H9 (cell line): ENCODE results near the gene DCC. TPM values are rescaled to one million over a fixed set of nuclear protein-coding genes. Genes with fewer than 3 reads are reported as not detected.

Experiments used
- DNase-seq: peaks from one replicate; pipeline ENCODE4 v3.0.0-alpha.2; 2017
- H2AFZ ChIP-seq: one replicate; pipeline ENCODE4 v1.6.1; 2013; ENCODE audit warnings: mild to moderate bottlenecking, low read length, control low read depth, moderate library complexity
- H2AK5ac ChIP-seq: 2 replicates; pipeline ENCODE4 v1.6.1; 2013; ENCODE audit warnings: low read length, control low read depth, mixed read lengths; ENCODE audit not compliant: insufficient read length
- H2BK120ac ChIP-seq: one replicate; pipeline ENCODE4 v1.6.1; 2013; ENCODE audit warnings: low read depth, mild to moderate bottlenecking, low read length, control low read depth, inconsistent platforms; ENCODE audit not compliant: poor library complexity, severe bottlenecking
- H2BK12ac ChIP-seq: 2 replicates; pipeline ENCODE4 v1.6.1; 2013; ENCODE audit warnings: low read length, control low read depth, mixed read lengths, low read depth; ENCODE audit not compliant: insufficient read length
- H2BK15ac ChIP-seq: 2 replicates; pipeline ENCODE4 v1.6.1; 2013; ENCODE audit warnings: low read depth, low read length, control low read depth
- H2BK20ac ChIP-seq: one replicate; pipeline ENCODE4 v1.6.1; 2013; ENCODE audit warnings: low read depth, mild to moderate bottlenecking, low read length, control low read depth, inconsistent platforms; ENCODE audit not compliant: poor library complexity, severe bottlenecking
- H2BK5ac ChIP-seq: 2 replicates; pipeline ENCODE4 v1.6.1; 2013; ENCODE audit warnings: low read length, control low read depth, mixed read lengths; ENCODE audit not compliant: insufficient read length
- H3K14ac ChIP-seq: 2 replicates; pipeline ENCODE4 v1.6.1; 2013; ENCODE audit warnings: low read length, control low read depth; ENCODE audit not compliant: insufficient read depth
- H3K18ac ChIP-seq: 2 replicates; pipeline ENCODE4 v1.6.1; 2013; ENCODE audit warnings: low read depth, mild to moderate bottlenecking, mixed read lengths, low read length, control low read depth; ENCODE audit not compliant: insufficient read length
- H3K23ac ChIP-seq: 2 replicates; pipeline ENCODE4 v1.6.1; 2013; ENCODE audit warnings: low read length, control low read depth, mixed read lengths, low read depth; ENCODE audit not compliant: insufficient read length
- H3K23me2 ChIP-seq: 2 replicates; pipeline ENCODE4 v1.6.1; 2013; ENCODE audit warnings: low read depth, mild to moderate bottlenecking, mixed read lengths, low read length, control low read depth; ENCODE audit not compliant: insufficient read length, poor library complexity, severe bottlenecking
- H3K27ac ChIP-seq: 2 replicates; pipeline ENCODE4 v1.5.1; 2013; ENCODE audit warnings: low read length, control low read depth, mixed read lengths, low read depth; ENCODE audit not compliant: insufficient read length
- H3K27me3 ChIP-seq: 2 replicates; pipeline ENCODE4 v1.6.1; 2013; ENCODE audit warnings: low read length, control low read depth, inconsistent platforms; ENCODE audit not compliant: insufficient read depth
- H3K4ac ChIP-seq: 2 replicates; pipeline ENCODE4 v1.6.1; 2013; ENCODE audit warnings: low read depth, mild to moderate bottlenecking, control low read depth, inconsistent platforms, low read length, moderate library complexity
- H3K4me1 ChIP-seq: 2 replicates; pipeline ENCODE4 v1.6.1; 2013; ENCODE audit warnings: low read length, control low read depth, inconsistent platforms; ENCODE audit not compliant: insufficient read depth
- H3K4me2 ChIP-seq: 2 replicates; pipeline ENCODE4 v1.6.1; 2013; ENCODE audit warnings: low read length, control low read depth, mixed read lengths; ENCODE audit not compliant: insufficient read length, insufficient read depth
- H3K56ac ChIP-seq: 2 replicates; pipeline ENCODE4 v1.6.1; 2013; ENCODE audit warnings: low read depth, mild to moderate bottlenecking, mixed read lengths, low read length, control low read depth; ENCODE audit not compliant: insufficient read length
- H3K79me1 ChIP-seq: 2 replicates; pipeline ENCODE4 v1.6.1; 2013; ENCODE audit warnings: low read depth, mild to moderate bottlenecking, moderate library complexity, low read length, control low read depth, inconsistent platforms; ENCODE audit not compliant: insufficient read depth, poor library complexity, severe bottlenecking
- H3K79me2 ChIP-seq: 2 replicates; pipeline ENCODE4 v1.6.1; 2013; ENCODE audit warnings: low read length, control low read depth, inconsistent platforms; ENCODE audit not compliant: insufficient read depth
- H3K9ac ChIP-seq: 2 replicates; pipeline ENCODE4 v1.6.1; 2013; ENCODE audit warnings: low read length, control low read depth, mixed read lengths; ENCODE audit not compliant: insufficient read length; ENCODE audit errors: extremely low read depth
- H3K9me3 ChIP-seq: one replicate; pipeline ENCODE4 v1.6.1; 2013; ENCODE audit warnings: low read depth, low read length, inconsistent platforms; ENCODE audit not compliant: control insufficient read depth
- H3T11ph ChIP-seq: one replicate; pipeline ENCODE4 v1.6.1; 2013; ENCODE audit warnings: mild to moderate bottlenecking, low read length, control low read depth, inconsistent platforms
- H4K20me1 ChIP-seq: one replicate; pipeline ENCODE4 v1.6.1; 2013; ENCODE audit not compliant: control insufficient read depth, insufficient read length, insufficient read depth
- H4K5ac ChIP-seq: 2 replicates; pipeline ENCODE4 v1.6.1; 2013; ENCODE audit warnings: low read depth, mild to moderate bottlenecking, mixed read lengths, low read length, control low read depth; ENCODE audit not compliant: insufficient read length
- H4K8ac ChIP-seq: replicated peaks from 2 replicates; pipeline ENCODE4 v1.6.1; 2013; ENCODE audit warnings: low read length, control low read depth, mixed read lengths, low read depth; ENCODE audit not compliant: insufficient read length
- H4K91ac ChIP-seq: 2 replicates; pipeline ENCODE4 v1.6.1; 2013; ENCODE audit warnings: low read depth, mild to moderate bottlenecking, moderate library complexity, mixed read lengths, low read length, control low read depth; ENCODE audit not compliant: insufficient read length
- H3K27ac Mint-ChIP-seq, 3 experiments: 2 replicates in 2 of 3; 3 replicates in 1 of 3; pipeline ENCODE4 v1.8.0; 2020 to 2021; ENCODE audit warnings: mixed read lengths in 3 of 3, mild to moderate bottlenecking in 1 of 3, moderate library complexity in 1 of 3
- H3K27me3 Mint-ChIP-seq: 2 replicates; pipeline ENCODE4 v1.8.0; 2021; ENCODE audit warnings: low read depth, mild to moderate bottlenecking, moderate library complexity, mixed read lengths
- H3K36me3 Mint-ChIP-seq, 3 experiments: 2 replicates in 2 of 3; 3 replicates in 1 of 3; pipeline ENCODE4 v1.8.0; 2020 to 2021; ENCODE audit warnings: low read depth in 3 of 3, mixed read lengths in 3 of 3; ENCODE audit not compliant: insufficient read depth in 1 of 3
- H3K4me1 Mint-ChIP-seq, 2 experiments: 2 replicates each; pipeline ENCODE4 v1.8.0; 2020; ENCODE audit warnings: mixed read lengths in 2 of 2
- H3K4me3 Mint-ChIP-seq, 2 experiments: 2 replicates in 1 of 2; 3 replicates in 1 of 2; pipeline ENCODE4 v1.8.0; 2020 to 2021; ENCODE audit warnings: mild to moderate bottlenecking in 2 of 2, mixed read lengths in 2 of 2, moderate library complexity in 1 of 2
- H3K9me3 Mint-ChIP-seq, 2 experiments: 2 replicates in 1 of 2; 3 replicates in 1 of 2; pipeline ENCODE4 v1.8.0; 2020; ENCODE audit warnings: mild to moderate bottlenecking in 2 of 2, mixed read lengths in 2 of 2, moderate library complexity in 1 of 2
- CTCF ChIP-seq: fragments of 200-600 bp; sonication (generic); conservative IDR thresholded peaks from 3 replicates; pipeline ENCODE4 v1.8.0; 2021; ENCODE audit warnings: antibody characterized with exemption, mild to moderate bottlenecking
- WGBS: extraction: QIAGEN DNeasy Blood & Tissue Kit; methylation state at CpG from one replicate; pipeline ENCODE4 v1.1.7; 2013; ENCODE audit warnings: missing lambda C conversion rate, low lambda C conversion rate, mixed read lengths; ENCODE audit not compliant: insufficient read length; ENCODE audit errors: extremely low coverage; 5-methylcytosine and 5-hydroxymethylcytosine counted together
- total RNA-seq: library from RNA; stranded (reverse); gene quantifications from 2 replicates; pipeline ENCODE4 v1.2.1, GENCODE V29; 2021

Gene DCC
- total RNA-seq, 1 experiment from 2014 or later = 0.35 TPM

DNA sequence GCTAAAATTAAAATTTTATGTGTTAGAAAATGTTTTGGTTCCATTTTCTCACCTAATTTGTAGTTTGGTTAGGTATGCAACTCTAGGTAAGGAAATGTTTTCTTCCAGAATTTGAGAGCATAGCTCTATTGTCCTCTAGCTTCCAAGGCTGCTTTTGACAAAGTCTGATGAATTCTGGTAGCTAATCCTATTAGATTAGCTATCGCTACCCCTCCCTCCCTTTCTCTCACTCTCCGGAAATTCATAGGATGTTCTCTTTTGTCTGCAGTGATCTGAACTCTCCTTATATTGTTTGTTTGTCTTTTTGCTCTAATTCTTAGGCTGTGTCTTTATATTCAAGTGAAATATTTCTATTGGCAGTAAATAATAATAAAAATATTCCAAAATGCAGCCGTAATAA is 382.9 kb downstream of the DCC start:
- no peak overlapping the region for H3K14ac ChIP-seq
- Mint-ChIP-seq H3K27ac (no peak overlapping the region), H3K36me3 (no peaks in the 10 kb centered on the region), H3K4me1 (peaks cover 8 to 10% of the 10 kb centered on the region in 2 experiments), H3K9me3 (no peaks in the 10 kb centered on the region), H3K4me3 (no peak overlapping the region), H3K27me3 (no peaks in the 10 kb centered on the region)
- no peaks in the 10 kb centered on the region for H3K79me2 ChIP-seq
- H3K9me3 ChIP-seq = no peaks in the 10 kb centered on the region
- H3K18ac ChIP-seq = no peak overlapping the region
- H3K9ac ChIP-seq = no peak overlapping the region
- no peak overlapping the region for H4K5ac ChIP-seq
- no peak overlapping the region for H2BK120ac ChIP-seq
- H3K27me3 ChIP-seq = no peaks in the 10 kb centered on the region
- H3T11ph ChIP-seq = no peak overlapping the region
- H2AFZ ChIP-seq = no peak overlapping the region
- no peak overlapping the region for H2BK12ac ChIP-seq
- H4K8ac ChIP-seq = no peak overlapping the region
- no peaks in the 10 kb centered on the region for H3K79me1 ChIP-seq
- no peaks in the 10 kb centered on the region for H4K20me1 ChIP-seq
- H2BK20ac ChIP-seq = no peak overlapping the region
- no peak overlapping the region for H4K91ac ChIP-seq
- no peak overlapping the region for H2AK5ac ChIP-seq
- no peak overlapping the region for H3K4me2 ChIP-seq
- H2BK15ac ChIP-seq = no peak overlapping the region
- no CpG with 5 or more reads among the region's 3 CpGs for WGBS
- no peak overlapping the region for H3K56ac ChIP-seq
- H2BK5ac ChIP-seq = no peak overlapping the region
- H3K23ac ChIP-seq = no peak overlapping the region
- H3K27ac ChIP-seq = no peak overlapping the region
- H3K4me1 ChIP-seq = peaks cover 4% of the 10 kb centered on the region; the same call in 1 of the 2 replicates
- DNase-seq = no peak
- H3K4ac ChIP-seq = no peak overlapping the region
- TF ChIP-seq CTCF = no peak
- H3K23me2 ChIP-seq = no peaks in the 10 kb centered on the region
